GM19463 (cell line): ENCODE results near the gene ATP5PO.

Source experiments
- ATAC-seq: cut with Tn5 transposase; IDR thresholded peaks from one replicate; pipeline ENCODE4 v1.9.1; 2021; ENCODE audit warnings: mild to moderate bottlenecking, moderate library complexity; ENCODE audit not compliant: unreplicated experiment

Gene ATP5PO, protein sequence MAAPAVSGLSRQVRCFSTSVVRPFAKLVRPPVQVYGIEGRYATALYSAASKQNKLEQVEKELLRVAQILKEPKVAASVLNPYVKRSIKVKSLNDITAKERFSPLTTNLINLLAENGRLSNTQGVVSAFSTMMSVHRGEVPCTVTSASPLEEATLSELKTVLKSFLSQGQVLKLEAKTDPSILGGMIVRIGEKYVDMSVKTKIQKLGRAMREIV

DNA sequence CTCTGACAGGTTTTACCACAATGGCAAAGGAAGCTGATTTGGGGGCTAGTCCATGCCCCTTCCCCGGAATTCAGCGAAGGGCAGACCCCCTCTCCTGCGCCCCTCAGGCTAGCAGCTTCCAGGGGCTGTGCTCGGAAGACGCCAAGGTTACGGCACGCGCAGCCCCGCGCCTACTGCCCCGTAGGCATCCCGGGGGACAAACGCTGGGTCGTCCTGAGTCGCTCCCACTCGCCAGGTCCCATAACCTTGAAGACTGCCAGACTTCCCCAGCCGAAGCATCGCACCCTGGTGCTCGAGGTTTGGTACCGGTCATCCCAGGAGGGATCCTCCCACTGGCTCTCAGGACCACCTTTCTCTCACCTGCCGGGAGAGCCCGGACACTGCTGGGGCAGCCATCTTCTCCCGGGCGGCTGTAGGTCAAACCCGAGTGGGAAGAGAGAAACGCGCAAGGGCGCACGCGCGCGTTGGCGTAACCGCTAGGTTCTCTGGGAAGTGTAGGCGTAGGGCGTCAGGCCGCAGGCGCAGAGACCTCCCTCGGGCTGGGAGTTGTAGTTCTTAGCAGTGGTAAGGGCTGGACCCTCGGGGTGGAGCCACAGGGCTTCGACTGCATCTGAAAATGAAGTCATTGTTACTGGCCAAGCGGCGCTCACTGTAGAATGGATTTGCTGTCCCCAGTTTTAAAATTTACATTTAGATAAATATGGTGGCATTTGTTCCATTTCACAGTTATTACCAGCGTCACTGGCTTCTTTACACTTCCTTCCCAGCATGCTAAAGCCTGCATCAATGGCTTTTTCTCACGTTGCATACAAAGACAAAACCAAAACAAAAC lies at the start of gene ATP5PO:
Gene ATP5PO, minus strand, starts transcription at position 437 of the 832 bp plus-strand sequence. Its CDS starts 41 bp downstream, at position 396.
- ATAC-seq = peak; percentile 99

DNA sequence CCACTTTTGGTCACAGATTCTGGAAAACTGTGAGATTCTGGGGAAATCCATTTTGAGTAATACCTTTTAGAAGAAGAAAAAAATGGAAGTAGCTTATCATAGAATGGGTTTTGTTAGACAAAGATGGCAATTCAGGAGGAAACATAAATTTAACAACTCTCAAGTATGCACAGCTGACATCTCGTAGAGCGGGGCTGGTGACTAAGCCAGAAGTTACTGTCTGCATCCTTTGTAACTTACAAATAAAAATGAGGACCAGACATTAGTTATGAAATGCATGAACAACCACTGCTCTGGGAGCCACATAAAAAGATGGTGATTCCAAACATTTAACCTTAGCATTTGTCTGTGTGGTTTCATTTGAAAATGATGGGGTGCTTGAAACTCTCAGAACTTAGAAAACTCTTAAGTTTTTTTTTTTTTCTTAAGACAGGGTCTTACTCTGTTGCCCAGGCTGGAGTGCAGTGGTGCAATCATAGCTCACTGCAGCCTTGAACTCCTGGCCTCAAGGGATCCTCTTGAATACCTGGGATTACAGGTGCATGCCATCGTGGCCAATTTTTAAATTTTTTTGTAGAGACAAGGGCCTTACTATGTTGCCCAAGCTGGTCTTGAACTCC lies 49.2 kb upstream of the ATP5PO start:
- ATAC-seq = no peak

DNA sequence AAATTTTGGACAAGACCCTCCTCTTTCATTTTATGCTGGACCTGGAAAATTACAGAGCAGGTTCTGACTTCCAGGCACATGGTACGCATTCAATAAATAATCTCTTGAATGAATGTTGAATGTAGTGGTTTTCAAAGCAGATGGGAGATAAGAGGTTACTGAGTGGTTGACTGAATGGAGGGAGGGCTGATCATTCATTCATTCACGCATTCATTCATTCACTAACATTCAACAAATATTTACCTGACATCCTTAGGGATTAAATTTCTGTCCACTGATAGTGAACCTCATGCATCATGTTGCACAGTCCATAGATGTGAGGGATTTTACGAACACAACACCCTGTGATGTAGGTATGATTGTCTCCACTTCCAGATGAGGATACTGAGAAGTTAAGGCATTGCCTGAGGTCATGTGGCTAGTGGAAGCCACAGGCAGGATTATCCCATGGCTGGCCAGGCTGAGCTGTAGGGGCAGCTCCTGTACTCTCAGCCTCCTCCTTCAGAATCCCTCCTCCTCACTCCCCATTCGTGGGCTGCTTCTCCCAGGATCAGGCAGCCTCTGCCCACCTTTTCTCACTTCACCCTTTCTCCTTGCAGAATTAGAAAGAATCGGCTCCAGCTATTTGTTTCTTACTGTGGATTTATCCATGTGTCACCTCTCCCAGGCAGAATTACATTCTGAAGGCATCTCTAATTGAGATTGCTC lies 48.4 kb upstream of the ATP5PO start:
- ATAC-seq = no peak

DNA sequence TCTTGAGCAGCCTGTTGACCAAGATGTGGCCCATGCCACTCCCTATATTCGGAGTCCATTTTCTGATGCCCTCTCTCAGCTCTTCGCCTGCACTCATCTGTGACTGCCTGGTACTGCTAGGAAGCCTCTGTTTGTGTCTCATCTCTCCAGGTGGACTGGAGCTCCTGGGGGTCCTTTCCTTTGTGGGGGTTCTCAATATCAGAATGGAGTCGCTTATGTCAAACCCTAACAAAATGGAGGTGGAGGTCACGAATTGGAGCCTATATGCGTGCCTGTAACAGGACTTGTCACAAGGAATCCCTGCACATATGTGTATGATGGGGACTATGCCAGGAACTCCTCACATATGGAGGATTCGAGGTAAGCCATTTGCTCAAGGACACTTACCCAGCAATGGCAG lies 46.7 kb upstream of the ATP5PO start:
- no peak for ATAC-seq

DNA sequence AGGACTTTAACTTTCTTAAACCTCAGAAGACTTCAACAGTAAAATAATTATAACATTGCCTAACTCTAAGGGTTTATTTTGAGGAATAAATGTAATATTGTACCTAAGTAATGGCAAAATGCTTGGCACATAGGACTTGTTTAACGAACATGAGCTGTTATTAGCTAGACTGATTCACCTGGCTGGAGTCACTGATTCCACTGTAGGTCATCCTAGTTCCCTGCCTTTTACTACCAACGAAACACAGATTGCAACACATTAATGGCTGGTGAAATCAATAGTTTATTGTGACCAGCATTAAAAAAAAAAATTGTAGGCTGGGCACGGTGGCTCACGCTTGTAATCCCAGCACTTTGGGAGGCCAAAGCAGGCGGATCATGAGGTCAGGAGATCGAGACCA lies 45.5 kb upstream of the ATP5PO start:
- no peak for ATAC-seq

- ATAC-seq = no peak
Measured at GRCh38 chr21:33959680-33960079, 44.1 kb upstream of the ATP5PO start.

GRCh38 chr21:33954395-33954794 lies 38.8 kb upstream of the ATP5PO start:
- no peak for ATAC-seq

DNA sequence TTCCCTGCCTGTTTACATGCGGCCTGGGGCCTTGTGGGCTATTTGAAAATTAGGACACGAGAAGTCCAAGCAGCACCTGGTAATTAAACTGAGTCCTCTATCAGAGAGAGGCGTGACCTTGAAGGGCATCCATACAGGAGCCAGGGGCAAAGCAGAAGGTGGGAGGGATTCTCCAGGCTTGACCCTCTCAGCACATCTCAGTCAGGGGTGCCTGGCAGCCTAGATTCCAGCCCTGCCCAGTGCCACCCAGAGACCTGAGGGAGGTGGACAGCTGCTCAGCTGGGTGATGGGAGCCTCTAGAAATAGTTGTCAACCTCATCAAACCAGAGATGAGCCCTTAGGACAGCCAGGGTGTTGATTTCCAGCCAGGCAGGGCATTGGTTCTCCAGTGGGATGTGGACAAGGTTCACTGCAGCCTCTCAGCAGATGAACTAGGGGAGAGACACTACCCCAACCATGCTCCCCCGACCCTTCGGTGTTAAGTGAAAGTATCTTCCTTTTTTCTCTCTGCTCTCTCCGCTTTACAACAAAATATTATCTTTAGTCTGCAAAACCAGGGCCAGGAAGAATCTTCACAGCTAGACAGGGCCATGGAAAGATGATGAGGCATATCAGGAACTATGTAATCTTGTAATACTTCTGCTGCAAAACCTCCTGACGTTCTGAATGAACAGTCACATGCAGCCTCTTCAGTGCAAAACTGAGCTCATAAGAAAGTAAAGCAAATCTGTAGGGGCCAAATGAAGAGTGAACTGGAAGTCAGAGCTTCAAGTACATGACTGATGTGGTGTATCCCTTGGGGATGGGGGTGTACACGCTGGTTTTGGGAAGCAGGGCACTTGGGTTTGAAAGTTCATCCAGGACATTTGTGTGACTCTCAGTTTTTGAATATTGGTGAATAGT lies 35.9 kb upstream of the ATP5PO start:
- ATAC-seq = no peak

GRCh38 chr21:33950431-33951079 lies 35.0 kb upstream of the ATP5PO start:
- ATAC-seq = no peak

DNA sequence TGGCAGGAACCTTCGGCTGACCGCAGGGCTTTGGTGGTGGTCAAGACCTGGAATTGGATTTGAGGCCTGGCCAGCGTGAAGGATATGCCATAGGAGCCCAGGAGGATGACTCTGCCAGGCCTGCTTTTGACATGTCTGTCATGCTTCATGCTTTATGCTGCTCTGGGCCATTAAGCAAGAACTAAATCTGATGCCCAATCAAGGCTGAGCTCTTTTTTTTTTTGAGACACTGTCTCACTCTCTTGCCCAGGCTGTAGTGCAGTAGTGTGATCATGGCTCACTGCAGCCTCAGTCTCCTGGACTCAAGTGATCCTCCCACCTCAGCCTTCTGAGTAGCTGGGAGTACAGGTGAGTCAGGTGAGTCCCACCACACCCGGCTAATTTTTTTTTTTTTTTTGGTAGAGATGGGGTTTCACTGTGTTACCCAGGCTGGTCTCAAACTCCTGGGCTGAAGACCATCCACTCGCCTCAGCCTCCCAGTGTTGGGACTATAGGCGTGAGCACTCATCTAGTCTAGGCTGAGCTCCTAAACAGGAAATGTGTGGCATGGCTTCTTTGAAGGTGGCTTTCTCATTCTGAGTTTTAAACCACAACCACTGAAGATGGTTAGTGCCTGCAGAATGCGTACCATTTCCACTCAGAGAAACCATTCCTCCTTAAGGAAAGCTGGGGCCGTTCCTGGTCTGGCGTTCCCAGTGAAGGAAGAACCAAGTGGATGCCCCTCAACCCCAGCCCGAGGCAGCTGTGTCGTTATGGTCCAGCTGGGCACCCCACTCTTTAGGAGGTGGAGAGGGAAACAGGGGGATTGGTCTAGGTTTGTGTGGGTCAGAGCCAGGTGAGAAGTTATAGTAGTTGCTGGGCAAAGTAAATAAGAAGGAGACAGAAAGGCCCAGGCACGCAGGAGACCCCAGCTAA lies 34.2 kb upstream of the ATP5PO start:
- peak; percentile 37 for ATAC-seq

- ATAC-seq = no peak
Measured at GRCh38 chr21:33948951-33949444, 33.4 kb upstream of the ATP5PO start.

DNA sequence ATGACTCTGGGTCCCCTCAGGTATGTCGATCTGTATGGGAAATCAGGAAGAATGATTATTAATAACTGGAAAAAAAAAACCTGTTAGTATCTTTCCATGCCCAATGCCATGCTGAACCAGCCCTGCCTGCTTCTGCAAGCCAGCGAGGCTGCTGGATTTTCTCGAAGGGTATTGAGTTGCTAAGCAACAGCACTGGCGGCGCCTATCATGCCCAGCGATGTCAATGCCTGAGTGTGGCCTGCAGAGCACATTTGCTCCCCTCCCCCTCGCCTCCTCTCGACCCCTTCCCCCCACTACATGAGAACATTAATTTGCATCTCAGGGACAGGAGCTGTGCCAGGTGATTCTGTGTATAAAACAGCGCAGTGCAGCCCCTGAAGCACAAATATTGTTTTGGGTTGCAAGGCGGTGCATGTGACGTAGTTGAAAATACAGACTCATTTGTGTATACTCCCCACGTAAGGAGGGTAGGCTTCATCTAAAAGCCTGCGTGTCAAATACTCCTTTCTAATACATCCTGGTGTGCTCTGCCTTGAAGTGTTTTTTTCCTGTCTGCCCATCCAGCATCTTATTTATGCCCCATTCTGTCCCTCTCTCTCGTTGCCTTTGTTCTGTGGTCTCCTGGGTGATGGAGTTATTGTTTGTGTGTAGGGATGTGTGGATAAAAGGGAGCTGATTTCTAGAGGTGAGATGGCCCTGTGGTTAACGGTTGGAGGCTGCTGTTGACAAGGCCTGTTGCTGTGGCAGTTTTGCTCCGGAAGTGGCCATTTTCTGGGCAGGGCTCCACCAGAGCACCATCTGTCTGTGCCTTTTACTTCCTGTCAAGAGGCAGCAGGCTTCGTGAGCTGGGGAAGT lies 32.7 kb upstream of the ATP5PO start:
- ATAC-seq = peak; percentile 41

DNA sequence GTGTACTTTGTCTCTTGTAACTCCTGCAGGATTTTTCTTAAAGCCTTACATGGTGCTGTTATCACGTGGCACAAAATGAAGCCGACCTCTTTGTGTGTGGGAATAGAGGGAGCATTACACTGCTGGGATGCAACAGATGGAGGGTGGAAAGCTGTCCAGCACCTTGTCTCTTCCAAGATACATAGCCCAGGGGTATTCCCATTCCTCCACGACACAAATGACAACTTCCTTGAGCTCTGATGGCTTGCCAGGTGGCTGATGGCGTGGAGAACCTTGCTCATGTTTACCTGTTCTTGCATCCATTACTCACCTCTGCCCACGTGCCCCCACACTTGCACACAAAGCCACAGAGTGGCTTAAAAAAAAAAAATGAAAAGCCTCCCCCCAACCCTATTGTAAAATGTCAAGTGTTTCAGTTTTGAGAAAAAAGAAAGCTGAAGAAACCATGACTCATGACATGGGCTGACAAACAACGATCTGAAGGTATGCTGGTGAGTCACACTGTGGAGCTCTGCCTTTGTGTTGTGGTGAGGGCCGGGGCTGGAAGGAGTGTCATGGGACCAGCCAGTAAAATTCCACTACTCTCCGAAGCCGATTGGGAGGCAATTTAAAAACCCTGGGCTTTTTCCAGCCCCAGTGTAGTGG lies 32.0 kb upstream of the ATP5PO start:
- peak; percentile 52 for ATAC-seq

GRCh38 chr21:33945652-33946270 lies 30.2 kb upstream of the ATP5PO start:
- no peak for ATAC-seq

DNA sequence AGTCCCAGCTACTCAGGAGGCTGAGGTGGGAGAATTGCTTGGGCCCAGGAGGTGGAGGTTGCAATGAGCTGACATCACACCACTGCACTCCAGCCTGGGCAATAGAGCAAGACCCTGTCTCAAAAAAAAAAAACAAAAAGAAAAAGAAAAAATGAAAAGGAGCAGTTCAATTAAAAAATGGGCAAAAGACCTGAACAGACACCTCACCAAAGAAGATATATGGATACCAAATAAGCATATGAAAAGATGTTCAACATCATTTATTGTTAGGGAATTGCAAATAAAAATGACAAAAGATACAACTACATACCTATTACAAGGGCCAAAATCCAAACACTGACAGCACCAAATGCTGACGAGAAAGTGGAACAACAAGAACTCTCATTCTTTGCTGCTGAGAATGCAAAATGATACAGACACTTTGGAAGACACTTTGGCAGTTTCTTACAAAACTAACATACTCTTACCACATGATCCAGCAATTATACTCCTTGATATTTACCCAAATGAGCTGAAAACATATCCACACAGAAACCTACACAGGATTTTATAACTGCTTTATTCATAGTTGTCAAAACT lies 28.7 kb upstream of the ATP5PO start:
- no peak for ATAC-seq

- no peak for ATAC-seq
Measured at GRCh38 chr21:33943293-33943692, 27.7 kb upstream of the ATP5PO start.
